Osteocyte (in vitro differentiated cells): ENCODE data around the gene NAGLU. TPM values are rescaled to one million over a fixed set of nuclear protein-coding genes. Genes with fewer than 3 reads are reported as not detected.
A peak's percentile ranks its signal among the peaks of the same experiment; 100 is the strongest.

Source experiments
- DNase-seq: peaks from one replicate; pipeline ENCODE4 v3.0.0; 2021; ENCODE audit warnings: mixed read lengths; ENCODE audit not compliant: unreplicated experiment; ENCODE audit errors: extremely low spot score
- H3K27ac Mint-ChIP-seq: one replicate; pipeline ENCODE4 v1.8.0; 2021; ENCODE audit warnings: mild to moderate bottlenecking, mixed read lengths; ENCODE audit not compliant: unreplicated experiment
- H3K27me3 Mint-ChIP-seq: one replicate; pipeline ENCODE4 v1.8.0; 2021; ENCODE audit warnings: mixed read lengths; ENCODE audit not compliant: unreplicated experiment
- H3K36me3 Mint-ChIP-seq: one replicate; pipeline ENCODE4 v1.8.0; 2021; ENCODE audit warnings: mixed read lengths; ENCODE audit not compliant: unreplicated experiment
- H3K4me1 Mint-ChIP-seq: one replicate; pipeline ENCODE4 v1.8.0; 2021; ENCODE audit warnings: mixed read lengths; ENCODE audit not compliant: unreplicated experiment
- H3K4me3 Mint-ChIP-seq: one replicate; pipeline ENCODE4 v1.8.0; 2021; ENCODE audit warnings: mild to moderate bottlenecking, moderate library complexity, mixed read lengths; ENCODE audit not compliant: unreplicated experiment
- H3K9me3 Mint-ChIP-seq: one replicate; pipeline ENCODE4 v1.8.0; 2021; ENCODE audit warnings: mixed read lengths; ENCODE audit not compliant: unreplicated experiment
- total RNA-seq: library from RNA; stranded (reverse); gene quantifications from 2 replicates; pipeline ENCODE4 v1.2.1, GENCODE V29; 2021
- TF ChIP-seq, protein P1 (sequence below): fragments of 200-600 bp; sonication (generic); IDR thresholded peaks from 2 replicates; pipeline ENCODE4 v1.5.0; 2021; ENCODE audit warnings: antibody characterized with exemption, mild to moderate bottlenecking, moderate library complexity

The NAGLU gene
- total RNA-seq, 1 donor from 2014 or later: 86.5 TPM

DNA sequence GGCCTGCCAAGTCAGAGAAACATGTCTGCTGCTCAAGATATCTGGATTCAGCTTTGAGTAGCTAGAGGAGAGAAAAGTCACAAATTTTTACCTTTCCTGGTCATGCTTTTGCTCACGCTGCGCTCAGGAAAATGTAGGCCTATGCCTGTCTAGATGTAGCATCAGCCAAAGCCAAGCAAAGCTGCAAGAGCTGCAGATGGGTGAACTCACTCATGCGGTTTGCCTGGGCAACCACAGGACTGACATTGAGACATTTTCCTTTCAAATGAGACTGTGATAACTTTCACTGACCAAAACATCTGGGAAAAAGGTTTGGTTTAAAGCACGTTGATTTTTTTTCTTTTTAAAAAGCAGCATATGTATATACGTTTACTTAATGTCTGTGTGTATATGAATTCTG is 34.0 kb upstream of the NAGLU start:
- DNase-seq: no peak

DNA sequence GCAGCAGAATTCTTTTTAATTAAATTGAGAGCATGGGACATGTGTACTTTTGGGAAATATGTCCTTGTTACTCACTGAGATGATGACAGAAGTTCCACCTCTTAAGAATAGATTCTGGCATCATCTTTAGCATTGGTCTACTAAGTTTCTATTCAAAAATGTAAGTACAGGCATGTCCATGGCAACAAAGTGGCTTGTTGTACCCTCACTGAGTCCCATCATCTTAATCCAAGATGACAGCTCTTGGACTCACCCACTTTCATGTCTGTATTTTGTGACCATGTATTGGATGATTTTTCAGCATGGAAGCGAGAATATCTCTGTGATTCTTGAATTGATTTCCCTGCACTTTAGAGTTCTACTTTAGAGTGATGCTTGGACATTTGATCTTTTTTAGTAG is 33.1 kb upstream of the NAGLU start:
- no peak overlapping the region for H3K4me3 Mint-ChIP-seq
- peaks cover 41% of the 10 kb centered on the region for H3K36me3 Mint-ChIP-seq
- H3K27ac Mint-ChIP-seq: peak overlapping the region; percentile 45
- DNase-seq: no peak
- no peaks in the 10 kb centered on the region for H3K27me3 Mint-ChIP-seq
- TF ChIP-seq, protein P1, sequence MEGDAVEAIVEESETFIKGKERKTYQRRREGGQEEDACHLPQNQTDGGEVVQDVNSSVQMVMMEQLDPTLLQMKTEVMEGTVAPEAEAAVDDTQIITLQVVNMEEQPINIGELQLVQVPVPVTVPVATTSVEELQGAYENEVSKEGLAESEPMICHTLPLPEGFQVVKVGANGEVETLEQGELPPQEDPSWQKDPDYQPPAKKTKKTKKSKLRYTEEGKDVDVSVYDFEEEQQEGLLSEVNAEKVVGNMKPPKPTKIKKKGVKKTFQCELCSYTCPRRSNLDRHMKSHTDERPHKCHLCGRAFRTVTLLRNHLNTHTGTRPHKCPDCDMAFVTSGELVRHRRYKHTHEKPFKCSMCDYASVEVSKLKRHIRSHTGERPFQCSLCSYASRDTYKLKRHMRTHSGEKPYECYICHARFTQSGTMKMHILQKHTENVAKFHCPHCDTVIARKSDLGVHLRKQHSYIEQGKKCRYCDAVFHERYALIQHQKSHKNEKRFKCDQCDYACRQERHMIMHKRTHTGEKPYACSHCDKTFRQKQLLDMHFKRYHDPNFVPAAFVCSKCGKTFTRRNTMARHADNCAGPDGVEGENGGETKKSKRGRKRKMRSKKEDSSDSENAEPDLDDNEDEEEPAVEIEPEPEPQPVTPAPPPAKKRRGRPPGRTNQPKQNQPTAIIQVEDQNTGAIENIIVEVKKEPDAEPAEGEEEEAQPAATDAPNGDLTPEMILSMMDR: no peak
- H3K9me3 Mint-ChIP-seq: no peaks in the 10 kb centered on the region
- peaks cover 6% of the 10 kb centered on the region for H3K4me1 Mint-ChIP-seq

More for the DNA sequence above, 34.0 kb upstream of the NAGLU start:
- H3K27ac Mint-ChIP-seq: no peak overlapping the region
- no peak overlapping the region for H3K4me3 Mint-ChIP-seq
- peaks cover 42% of the 10 kb centered on the region for H3K36me3 Mint-ChIP-seq
- TF ChIP-seq, protein P1: no peak
- no peaks in the 10 kb centered on the region for H3K27me3 Mint-ChIP-seq
- H3K4me1 Mint-ChIP-seq: peaks cover 6% of the 10 kb centered on the region
- H3K9me3 Mint-ChIP-seq: no peaks in the 10 kb centered on the region

DNA sequence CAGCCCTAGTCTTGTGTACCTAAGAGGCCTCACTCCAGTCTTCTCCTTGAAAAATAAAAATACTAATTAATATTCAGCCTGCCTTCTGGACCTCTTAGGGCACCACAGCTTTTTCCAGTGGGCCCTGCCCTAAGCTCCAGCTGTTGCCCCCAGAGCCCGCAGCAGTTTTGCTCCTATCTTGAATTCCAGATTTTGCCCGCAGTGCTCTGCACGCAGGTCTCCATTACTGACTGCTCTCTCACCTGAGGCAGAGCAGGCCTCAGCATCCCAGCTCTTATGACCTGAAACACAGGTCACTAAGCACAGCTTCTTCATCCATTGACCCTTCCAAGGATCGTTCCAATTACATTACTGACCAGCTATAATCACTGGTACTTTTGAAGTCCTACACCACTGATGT is 28.4 kb upstream of the NAGLU start:
- no peak overlapping the region for H3K4me3 Mint-ChIP-seq
- TF ChIP-seq, protein P1: no peak
- H3K27ac Mint-ChIP-seq: no peak overlapping the region
- H3K9me3 Mint-ChIP-seq: no peaks in the 10 kb centered on the region
- peaks cover 13% of the 10 kb centered on the region for H3K4me1 Mint-ChIP-seq
- no peak for DNase-seq
- peaks cover 43% of the 10 kb centered on the region for H3K36me3 Mint-ChIP-seq
- H3K27me3 Mint-ChIP-seq: no peaks in the 10 kb centered on the region

DNA sequence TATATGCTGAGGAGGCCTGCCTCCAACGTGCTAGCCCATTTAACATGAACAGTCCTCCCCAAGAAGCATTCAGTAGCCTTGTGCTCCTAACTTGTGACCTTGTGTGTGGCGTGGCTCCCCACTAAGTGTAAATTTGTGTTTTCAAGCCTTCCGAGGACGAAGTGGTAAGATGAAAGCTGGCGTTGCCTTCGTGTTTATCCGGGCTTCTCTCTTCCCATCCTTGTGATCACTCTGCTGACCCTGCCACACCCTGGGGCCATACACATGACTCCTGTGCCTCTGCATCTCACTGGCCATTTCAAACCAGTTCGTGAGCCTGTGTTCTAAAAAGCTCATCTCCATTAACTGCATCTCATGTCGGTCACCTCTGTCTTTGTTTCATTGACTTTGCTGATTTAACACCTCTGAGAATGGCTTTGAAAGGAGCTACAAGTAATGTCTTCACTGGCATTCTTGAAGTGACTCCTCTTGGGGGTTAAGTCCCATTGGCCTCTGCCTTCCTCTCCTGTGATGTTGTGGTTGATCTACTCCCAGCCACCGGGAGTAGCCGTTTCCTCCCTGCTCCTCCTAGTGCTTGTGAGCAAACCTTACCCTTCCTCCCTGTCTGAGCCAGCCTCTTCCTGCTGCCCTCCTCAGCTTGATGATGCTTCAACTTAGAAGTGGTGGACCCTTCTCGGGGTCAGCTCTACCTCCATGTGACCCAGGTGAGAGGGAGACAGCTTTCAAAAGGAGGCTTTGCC is 27.4 kb upstream of the NAGLU start:
- Mint-ChIP-seq H3K36me3 (peaks cover 36% of the 10 kb centered on the region), H3K9me3 (no peaks in the 10 kb centered on the region), H3K27me3 (no peaks in the 10 kb centered on the region), H3K4me1 (peaks cover 18% of the 10 kb centered on the region), H3K27ac (no peak overlapping the region), H3K4me3 (no peak overlapping the region)
- DNase-seq: no peak
- TF ChIP-seq, protein P1: no peak

DNA sequence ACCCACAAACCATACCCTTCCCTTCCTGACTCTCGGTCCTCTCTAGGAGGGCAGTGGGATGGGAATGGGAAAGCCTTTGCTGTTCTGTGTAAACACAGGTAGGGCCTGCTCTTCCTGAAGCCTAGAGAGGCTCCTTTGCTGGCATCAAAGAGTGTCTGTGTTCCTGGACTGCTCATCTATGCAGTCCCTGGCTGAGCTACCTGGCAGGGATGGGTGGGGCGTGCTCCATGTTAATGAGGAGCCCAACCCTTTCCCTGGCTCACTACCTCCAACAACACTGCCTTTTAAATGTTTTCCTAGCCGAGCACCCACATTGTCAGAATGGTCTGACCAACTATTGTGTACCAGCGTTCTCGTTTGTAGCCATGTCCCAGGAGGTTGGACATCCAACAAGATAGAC is 26.6 kb upstream of the NAGLU start:
- no peak for DNase-seq
- Mint-ChIP-seq H3K27me3 (no peaks in the 10 kb centered on the region), H3K36me3 (peaks cover 30% of the 10 kb centered on the region), H3K27ac (no peak overlapping the region), H3K4me3 (no peak overlapping the region), H3K4me1 (peaks cover 18% of the 10 kb centered on the region), H3K9me3 (no peaks in the 10 kb centered on the region)
- TF ChIP-seq, protein P1: no peak
